Nephron (organoid): Measurements from ENCODE around the gene SNRNP70.
A peak's percentile ranks its signal among the peaks of the same experiment; 100 is the strongest.
"Not testable (repeated sequence)": the region's sequence is repeated elsewhere in the genome, so short reads cannot be mapped to it uniquely, and the experiment has no call there.

Source experiments
- H3K27ac Mint-ChIP-seq, 3 experiments: 2 replicates each; pipeline ENCODE4 v1.8.0; 2020; ENCODE audit warnings: mixed read lengths in 3 of 3, mild to moderate bottlenecking in 2 of 3, moderate library complexity in 1 of 3
- H3K27me3 Mint-ChIP-seq: 2 replicates; pipeline ENCODE4 v1.8.0; 2021; ENCODE audit warnings: low read depth, mild to moderate bottlenecking, moderate library complexity, mixed read lengths
- H3K36me3 Mint-ChIP-seq: 2 replicates; pipeline ENCODE4 v1.8.0; 2020; ENCODE audit warnings: low read depth, mixed read lengths
- H3K4me1 Mint-ChIP-seq: 2 replicates; pipeline ENCODE4 v1.8.0; 2020; ENCODE audit warnings: mixed read lengths
- H3K4me3 Mint-ChIP-seq, 3 experiments: 2 replicates each; pipeline ENCODE4 v1.8.0; 2020; ENCODE audit warnings: mild to moderate bottlenecking in 3 of 3, mixed read lengths in 3 of 3, moderate library complexity in 2 of 3
- H3K9me3 Mint-ChIP-seq: 2 replicates; pipeline ENCODE4 v1.8.0; 2020; ENCODE audit warnings: mixed read lengths
- CTCF ChIP-seq, 3 experiments: fragments of 200-600 bp; sonication (generic); IDR thresholded peaks; one replicate each; pipeline ENCODE4 v1.5.0; 2021; ENCODE audit warnings: antibody characterized with exemption in 3 of 3; ENCODE audit not compliant: unreplicated experiment in 3 of 3

The SNRNP70 gene

GRCh38 chr19:49119411-49120324 lies 34.4 kb downstream of the SNRNP70 start, which contains the start of gene PPFIA3:
Gene PPFIA3 (plus strand): TSS chr19:49119544. CDS start chr19:49127874, 8,330 bp downstream.
- H3K4me1 Mint-ChIP-seq: peaks cover 26% of the 10 kb centered on the region
- peaks cover 3% of the 10 kb centered on the region for H3K36me3 Mint-ChIP-seq
- peak within 1 kb of the TSS; percentile 63 to 89 (median 63) for H3K27ac Mint-ChIP-seq
- peaks cover 17% of the 10 kb centered on the region for H3K27me3 Mint-ChIP-seq
- peak within 1 kb of the TSS; percentile 84 to 93 (median 85) for H3K4me3 Mint-ChIP-seq
- no peak for TF ChIP-seq CTCF (IDR thresholded peaks at IDR 0.05; ENCODE audit: unreplicated experiment in 3 of 3)
- no peaks in the 10 kb centered on the region for H3K9me3 Mint-ChIP-seq

GRCh38 chr19:49120325-49120683 lies 35.1 kb downstream of the SNRNP70 start:
- Mint-ChIP-seq H3K27ac (no peak overlapping the region), H3K4me1 (peaks cover 21% of the 10 kb centered on the region), H3K36me3 (peaks cover 3% of the 10 kb centered on the region), H3K4me3 (peak overlapping the region; percentile 62 to 77 (median 70)), H3K9me3 (no peaks in the 10 kb centered on the region), H3K27me3 (peaks cover 23% of the 10 kb centered on the region)
- TF ChIP-seq CTCF (IDR thresholded peaks at IDR 0.05; ENCODE audit: unreplicated experiment in 3 of 3): no peak

- Mint-ChIP-seq H3K27me3 (peaks cover 23% of the 10 kb centered on the region), H3K9me3 (no peaks in the 10 kb centered on the region), H3K4me1 (peaks cover 19% of the 10 kb centered on the region), H3K4me3 (peak overlapping the region; percentile 62 to 77 (median 70)), H3K36me3 (peaks cover 3% of the 10 kb centered on the region), H3K27ac (no peak overlapping the region)
- no peak for TF ChIP-seq CTCF (IDR thresholded peaks at IDR 0.05; ENCODE audit: unreplicated experiment in 3 of 3)
Observed at GRCh38 chr19:49120868-49121267, 35.6 kb downstream of the SNRNP70 start.

GRCh38 chr19:49121841-49122240 lies 36.6 kb downstream of the SNRNP70 start:
- not testable (repeated sequence) for H3K27ac Mint-ChIP-seq, H3K9me3 Mint-ChIP-seq, H3K36me3 Mint-ChIP-seq
- H3K4me3 Mint-ChIP-seq: peak overlapping the region in 2 of 3 experiments; percentile 13 to 38
- H3K27me3 Mint-ChIP-seq: peaks cover 23% of the 10 kb centered on the region
- H3K4me1 Mint-ChIP-seq: peaks cover 11% of the 10 kb centered on the region

- H3K9me3 Mint-ChIP-seq, H3K36me3 Mint-ChIP-seq, H3K4me3 Mint-ChIP-seq, H3K27ac Mint-ChIP-seq, H3K4me1 Mint-ChIP-seq: not testable (repeated sequence)
- H3K27me3 Mint-ChIP-seq: peaks cover 23% of the 10 kb centered on the region
Observed at GRCh38 chr19:49123285-49123684, 38.0 kb downstream of the SNRNP70 start.

- Mint-ChIP-seq H3K9me3 (no peaks in the 10 kb centered on the region), H3K27me3 (peaks cover 23% of the 10 kb centered on the region)
Observed at GRCh38 chr19:49125025-49125731, 39.9 kb downstream of the SNRNP70 start.

More at GRCh38 chr19:49125025-49125731, 39.9 kb downstream of the SNRNP70 start:
- no peak for TF ChIP-seq CTCF (IDR thresholded peaks at IDR 0.05; ENCODE audit: unreplicated experiment in 3 of 3)
- Mint-ChIP-seq H3K27ac (no peak overlapping the region), H3K4me3 (no peak overlapping the region), H3K36me3 (no peaks in the 10 kb centered on the region), H3K4me1 (peaks cover 12% of the 10 kb centered on the region)
